GM19351 (cell line): Measurements from ENCODE around the gene MAML1.
"Not testable (repeated sequence)": the region's sequence is repeated elsewhere in the genome, so short reads cannot be mapped to it uniquely, and the experiment has no call there.

Source experiments
- ATAC-seq: cut with Tn5 transposase; IDR thresholded peaks from one replicate; pipeline ENCODE4 v1.9.1; 2021; ENCODE audit warnings: mild to moderate bottlenecking, moderate library complexity; ENCODE audit not compliant: unreplicated experiment

The MAML1 gene, protein sequence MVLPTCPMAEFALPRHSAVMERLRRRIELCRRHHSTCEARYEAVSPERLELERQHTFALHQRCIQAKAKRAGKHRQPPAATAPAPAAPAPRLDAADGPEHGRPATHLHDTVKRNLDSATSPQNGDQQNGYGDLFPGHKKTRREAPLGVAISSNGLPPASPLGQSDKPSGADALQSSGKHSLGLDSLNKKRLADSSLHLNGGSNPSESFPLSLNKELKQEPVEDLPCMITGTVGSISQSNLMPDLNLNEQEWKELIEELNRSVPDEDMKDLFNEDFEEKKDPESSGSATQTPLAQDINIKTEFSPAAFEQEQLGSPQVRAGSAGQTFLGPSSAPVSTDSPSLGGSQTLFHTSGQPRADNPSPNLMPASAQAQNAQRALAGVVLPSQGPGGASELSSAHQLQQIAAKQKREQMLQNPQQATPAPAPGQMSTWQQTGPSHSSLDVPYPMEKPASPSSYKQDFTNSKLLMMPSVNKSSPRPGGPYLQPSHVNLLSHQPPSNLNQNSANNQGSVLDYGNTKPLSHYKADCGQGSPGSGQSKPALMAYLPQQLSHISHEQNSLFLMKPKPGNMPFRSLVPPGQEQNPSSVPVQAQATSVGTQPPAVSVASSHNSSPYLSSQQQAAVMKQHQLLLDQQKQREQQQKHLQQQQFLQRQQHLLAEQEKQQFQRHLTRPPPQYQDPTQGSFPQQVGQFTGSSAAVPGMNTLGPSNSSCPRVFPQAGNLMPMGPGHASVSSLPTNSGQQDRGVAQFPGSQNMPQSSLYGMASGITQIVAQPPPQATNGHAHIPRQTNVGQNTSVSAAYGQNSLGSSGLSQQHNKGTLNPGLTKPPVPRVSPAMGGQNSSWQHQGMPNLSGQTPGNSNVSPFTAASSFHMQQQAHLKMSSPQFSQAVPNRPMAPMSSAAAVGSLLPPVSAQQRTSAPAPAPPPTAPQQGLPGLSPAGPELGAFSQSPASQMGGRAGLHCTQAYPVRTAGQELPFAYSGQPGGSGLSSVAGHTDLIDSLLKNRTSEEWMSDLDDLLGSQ

DNA sequence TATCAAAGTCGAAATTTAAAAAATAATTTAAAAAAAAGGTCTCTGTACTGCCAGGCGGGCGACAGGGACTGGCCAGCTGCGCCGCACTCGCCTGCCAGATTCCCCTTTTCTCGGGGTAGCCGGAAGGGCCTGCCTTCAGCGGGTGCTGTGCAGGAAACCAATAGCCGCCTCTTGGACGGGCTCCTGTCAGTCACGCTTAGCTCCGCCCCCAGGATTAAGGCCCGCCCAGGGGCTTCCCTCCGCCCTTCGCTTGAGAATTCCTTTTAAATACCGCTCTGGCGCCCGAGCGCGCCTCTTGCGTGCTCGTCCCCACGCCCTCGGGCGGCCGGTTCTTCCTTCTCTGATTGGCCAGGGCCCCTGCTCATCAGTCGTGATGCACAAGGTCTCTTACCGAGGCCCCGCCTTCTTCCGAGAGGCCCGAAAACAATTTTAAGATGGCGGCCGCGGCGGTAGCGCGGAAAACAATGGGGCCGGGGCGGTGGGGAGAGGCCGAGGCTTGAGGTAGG lies at the start of gene MAML1:
Gene MAML1 (plus strand): TSS at position 411 of the 506 bp plus-strand sequence. CDS start 291 bp downstream, outside the sequence.
- peak; percentile 94 for ATAC-seq

DNA sequence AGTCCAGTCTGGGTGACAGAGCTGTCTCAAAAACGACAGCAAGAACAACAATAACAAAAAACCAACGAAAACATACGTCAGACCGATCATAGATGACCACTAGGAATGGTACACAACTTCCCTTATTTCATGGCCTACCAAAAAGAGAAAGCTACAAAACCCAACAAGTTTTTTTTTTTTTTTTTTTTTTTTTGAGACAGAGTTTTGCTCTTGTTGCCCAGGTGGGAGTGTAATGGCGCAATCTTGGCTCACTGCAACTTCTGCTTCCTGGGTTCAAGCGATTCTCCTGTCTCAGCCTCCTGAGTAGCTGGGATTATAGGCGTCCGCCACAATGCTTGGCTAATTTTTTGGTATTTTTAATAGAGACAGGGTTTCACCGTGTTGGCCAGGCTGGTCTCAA lies 43.4 kb upstream of the MAML1 start:
- ATAC-seq, result not testable (repeated sequence)

DNA sequence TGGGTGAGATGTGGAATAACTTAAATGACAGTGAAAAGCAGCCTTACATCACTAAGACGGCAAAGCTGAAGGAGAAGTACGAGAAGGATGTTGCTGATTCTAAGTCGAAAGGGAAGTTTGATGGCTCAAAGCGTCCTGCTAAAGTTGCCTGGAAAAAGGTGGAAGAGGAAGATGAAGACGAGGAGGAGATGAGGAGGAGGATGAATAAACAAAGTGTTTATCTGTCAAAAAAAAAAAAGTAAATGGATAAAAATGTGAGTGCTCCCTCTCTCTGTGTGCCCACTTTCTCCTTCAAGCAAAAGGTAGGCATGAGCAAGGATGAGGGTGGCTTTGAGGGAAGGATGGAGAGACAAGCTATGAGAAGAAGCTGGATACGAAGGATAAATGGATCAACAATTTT lies 38.1 kb upstream of the MAML1 start:
- ATAC-seq, result no peak

DNA sequence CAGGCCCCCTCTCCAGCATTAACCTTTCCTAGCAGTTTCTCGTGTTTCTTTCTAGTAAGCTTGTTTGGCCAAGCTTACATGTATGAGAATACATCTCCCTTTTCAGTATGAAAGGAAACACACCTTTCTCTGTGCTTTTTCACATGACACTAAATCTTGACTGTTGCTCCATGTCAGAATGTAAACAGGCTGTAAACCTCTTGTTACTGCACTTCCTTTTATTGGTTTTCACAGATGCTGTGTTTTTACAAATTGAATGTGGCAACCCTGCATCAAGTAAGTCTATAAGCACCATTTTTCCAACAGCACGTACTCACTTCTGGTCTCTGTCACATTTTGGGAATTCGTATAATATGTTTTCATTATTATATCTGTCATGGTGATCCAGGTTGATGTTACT lies 36.0 kb upstream of the MAML1 start:
- no peak for ATAC-seq

DNA sequence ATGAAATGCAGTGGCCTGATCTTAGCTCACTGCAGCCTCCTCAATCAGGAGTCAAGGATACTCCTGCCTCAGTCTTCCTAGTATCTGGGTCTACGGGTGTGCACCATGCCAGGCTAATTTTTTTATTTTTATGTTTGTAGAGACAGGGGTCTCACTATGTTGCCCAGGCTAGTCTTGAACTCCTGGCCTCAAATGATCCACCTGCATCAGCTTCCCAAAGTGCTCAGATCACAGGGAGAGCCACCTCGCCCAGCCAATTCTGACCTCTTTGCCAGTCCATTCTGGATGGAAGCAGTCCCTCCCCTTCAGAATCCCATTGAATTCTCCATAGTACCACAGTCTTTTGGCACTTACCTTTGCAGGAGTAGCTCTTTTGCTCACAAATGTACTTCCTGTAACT lies 35.5 kb upstream of the MAML1 start:
- no peak for ATAC-seq

DNA sequence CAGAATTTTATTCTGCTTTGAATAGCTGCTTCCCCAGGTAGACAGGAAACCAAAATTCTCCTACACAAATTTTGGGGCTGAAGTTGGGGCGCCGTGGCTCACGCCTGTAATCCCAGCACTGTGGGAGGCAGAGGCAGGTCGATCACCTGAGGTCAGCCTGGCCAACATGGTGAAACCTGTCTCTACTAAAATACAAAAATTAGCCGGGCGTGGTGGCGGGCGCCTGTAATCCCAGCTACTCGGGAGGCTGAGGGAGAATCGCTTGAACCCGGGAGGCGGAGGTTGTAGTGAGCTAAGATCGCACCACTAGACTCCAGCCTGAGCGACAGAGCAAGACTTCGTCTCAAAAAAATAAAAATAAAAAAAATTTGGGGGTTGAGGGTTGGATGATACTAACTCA lies 35.1 kb upstream of the MAML1 start:
- ATAC-seq, result not testable (repeated sequence)

DNA sequence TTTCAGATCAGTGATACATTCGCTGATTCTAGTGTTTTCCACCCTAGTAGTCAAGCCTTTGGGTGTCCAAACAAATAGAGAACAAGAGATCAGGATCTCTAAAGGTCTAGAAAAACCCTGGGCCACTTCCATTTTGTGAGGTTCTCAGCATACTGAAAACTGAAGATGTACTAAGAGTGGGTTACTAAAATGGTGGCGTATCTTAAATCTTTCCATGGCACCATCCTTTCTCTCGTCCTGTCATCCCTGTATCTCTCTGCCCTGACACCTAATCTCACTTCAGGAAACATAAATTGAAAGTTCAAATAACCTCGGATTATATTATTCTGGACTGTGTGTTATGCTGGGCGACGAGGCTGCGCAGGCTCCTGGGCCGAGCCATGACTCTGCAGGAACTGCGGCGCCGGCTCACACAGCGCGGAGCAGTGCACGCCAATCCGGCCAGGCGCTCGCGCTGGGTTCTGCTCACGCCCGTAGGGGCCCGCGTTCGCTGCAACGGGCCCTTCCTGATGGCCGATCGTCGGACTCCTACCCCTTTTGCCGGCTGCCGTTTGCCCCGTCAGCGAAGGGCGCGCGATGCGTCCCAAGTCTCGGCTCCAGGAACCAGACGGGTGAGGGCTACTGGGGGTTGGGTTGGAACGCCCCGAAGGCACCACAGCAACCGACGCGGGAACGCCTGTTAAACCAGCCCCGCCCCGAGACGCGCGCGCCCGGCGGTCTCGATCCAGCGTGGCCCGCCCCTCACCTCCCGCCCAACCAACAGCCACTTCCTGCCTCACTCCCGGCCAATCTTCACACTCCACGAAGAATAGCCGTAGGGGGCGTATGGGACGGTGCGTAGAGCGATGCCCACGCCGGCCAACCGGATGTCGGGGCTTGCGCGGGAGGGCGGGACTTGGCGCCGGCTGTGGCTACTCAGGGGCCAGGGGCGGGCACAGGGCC lies 34.4 kb upstream of the MAML1 start:
- peak; percentile 82 for ATAC-seq

DNA sequence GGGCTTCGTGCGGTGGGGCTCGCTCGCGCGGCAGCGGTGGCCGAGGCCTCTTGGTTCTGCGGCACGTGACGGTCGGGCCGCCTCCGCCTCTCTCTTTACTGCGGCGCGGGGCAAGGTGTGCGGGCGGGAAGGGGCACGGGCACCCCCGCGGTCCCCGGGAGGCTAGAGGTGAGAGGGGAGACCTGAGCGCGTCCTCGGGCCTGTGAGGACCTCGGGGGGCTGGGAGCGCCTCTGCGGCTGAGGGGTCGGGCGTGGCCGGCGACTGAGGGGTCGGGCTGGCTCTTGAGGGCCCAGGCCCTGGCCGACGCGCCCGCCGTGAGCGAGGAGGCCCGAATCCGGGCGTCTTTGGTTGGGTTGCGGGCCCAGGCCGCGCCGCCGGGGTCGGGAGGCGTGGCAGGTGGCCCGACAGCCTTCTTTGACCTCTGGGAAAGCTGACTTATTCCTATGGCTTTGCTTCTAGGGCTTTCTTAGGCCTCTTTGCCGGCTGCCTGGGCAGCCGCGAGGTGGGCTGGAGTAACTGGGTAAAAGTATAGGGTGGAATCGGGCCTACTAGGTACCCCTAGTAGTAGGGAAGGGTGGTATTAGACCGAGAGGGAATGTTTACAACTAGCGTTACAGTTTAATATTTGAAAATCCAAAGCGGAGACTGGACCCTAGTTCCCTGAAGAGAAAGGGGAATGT lies 33.5 kb upstream of the MAML1 start, which contains the start of gene CANX:
Gene CANX (plus strand): TSS at position 33 of the 681 bp plus-strand sequence. CDS start 6,715 bp downstream, outside the sequence.
- ATAC-seq, result no peak

DNA sequence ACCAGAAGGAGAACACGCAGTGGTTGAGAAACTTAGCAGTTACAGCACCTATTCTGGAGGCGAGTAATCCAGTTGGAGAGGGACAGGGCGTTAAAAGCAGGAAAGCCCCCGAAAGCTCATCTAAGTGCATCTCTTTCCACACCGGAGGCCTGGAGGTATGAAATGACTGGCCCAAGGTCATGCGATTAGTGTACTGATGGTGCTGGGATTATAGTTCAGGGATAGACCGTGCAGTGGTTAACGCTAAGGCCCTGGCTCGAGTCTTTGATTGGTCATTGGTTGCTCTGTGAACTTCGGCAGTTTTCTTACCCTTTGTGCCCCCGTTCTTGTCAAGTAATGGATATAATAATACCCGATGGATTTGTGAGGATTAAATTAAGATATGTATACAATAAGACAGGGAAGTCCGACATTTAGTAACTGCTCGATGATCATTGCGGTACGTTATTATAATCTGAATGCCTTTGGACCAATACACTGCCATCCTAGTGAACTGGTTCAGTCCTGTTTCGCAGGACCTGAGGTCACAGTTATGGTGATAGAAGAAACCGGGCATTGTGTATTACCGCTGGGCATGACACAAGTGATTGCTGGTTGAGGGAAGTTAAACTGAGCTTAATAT lies 32.9 kb upstream of the MAML1 start:
- no peak for ATAC-seq

DNA sequence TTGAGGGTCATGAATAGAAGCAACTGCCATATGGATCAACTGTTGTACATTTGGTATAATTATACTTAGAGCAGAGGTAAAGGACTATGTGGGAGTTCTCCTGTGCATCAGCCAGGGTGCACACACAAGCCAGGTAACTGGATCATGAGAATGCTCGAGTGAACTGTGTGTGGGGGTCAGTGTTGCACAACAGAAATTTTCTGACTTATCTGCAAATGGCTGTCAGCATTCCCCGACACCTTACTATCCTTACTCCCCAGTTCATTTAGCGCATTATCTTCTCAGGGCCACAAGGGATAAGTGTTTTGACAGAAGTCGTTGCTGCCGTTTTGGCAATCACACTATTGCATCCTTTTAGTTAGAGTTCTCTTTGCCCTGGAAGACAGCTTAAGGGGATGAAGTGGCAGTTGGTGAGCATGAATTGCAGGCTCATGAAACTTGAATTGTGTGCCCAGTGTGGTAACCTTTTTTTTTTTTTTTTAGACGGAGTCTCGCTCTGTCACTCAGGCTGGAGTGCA lies 32.2 kb upstream of the MAML1 start:
- ATAC-seq, result no peak

DNA sequence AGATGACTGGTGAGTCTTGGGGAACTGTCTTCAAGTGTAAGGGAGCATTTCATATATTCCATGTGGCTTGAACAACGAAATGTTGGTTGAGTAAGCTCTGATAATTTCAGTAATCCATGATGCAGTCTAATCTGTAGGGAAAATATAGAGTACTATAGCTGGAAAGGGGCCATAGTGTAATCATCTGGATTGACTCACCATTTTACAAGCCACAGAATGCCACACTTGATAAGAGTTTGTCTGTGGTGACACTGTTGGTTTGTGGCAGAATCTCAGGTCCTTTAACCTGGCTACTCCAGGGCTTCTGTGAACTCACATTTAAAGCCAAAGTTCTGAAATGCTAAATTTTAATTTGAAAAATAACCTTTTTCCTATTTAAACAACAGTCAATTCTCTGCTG lies 16.3 kb upstream of the MAML1 start:
- ATAC-seq, result no peak

DNA sequence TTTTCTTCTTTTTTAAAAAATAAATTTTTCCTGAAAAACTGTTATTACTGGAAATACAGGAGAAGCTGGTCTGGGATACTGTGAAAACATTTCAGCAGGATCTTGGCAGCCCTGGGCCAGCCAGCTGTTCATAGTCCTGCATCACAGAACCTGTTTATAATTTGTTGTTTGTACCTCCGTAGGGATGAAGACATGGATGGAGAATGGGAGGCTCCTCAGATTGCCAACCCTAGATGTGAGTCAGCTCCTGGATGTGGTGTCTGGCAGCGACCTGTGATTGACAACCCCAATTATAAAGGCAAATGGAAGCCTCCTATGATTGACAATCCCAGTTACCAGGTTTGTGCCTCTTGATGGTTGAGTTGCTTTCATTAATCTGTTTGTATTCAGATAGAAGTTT lies 12.4 kb upstream of the MAML1 start:
- no peak for ATAC-seq

DNA sequence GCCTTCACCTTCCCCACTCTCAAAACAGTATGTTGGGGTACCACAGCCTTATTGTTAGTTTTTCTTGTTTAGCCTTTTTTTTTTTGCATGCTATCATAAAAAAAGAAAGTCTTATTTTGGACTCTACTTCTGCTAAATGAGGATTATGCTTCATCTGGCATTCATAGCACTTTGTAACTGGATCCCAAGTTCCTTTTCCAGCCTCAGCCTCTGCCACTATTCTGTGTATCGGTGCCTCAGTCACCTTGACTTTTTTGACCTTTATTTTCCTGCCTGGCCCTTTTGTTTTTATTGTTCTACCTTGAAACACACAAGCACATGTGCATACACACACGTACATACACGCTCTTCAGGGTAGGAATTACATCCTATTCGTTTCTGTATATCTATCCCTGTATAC lies 8.5 kb upstream of the MAML1 start:
- ATAC-seq, result no peak

DNA sequence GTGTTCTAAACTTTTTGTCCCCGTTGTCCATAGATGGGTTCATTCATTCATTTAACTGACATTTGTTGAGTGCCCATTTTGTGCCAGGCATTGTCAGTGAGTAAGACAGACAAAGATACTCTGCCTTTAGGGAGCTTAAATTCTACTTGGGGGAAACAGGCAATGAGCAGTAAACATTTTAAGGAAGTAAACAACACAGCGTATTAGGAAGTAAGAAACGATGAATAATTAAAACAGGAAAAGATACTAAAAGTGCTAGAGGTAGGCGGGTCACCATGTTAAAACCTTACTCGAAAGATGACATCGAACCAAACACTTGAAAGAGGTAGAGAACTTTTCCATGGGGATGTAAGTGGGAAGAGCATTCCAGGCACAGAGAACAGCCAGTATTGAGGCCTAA lies 5.5 kb upstream of the MAML1 start:
- no peak for ATAC-seq

DNA sequence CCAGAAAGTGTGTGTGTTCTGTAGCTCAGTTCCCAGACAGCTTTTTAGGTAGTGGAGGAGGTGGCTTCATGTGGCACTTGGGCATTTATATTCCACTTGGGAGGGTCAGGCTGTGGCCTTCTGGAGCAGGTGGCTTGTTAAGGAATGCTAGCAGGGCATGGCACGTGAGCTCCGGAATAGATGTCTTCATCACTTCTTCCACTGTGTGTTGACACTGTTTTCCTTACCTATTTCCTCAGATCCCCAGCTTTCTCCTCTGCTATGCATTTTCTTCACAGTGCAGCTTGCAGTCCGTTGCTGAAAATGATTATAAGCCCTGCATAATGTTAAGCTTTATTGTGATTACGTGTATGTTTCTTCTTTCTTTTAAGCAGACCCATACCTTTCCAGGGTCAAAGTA lies 3.3 kb upstream of the MAML1 start:
- no peak for ATAC-seq

DNA sequence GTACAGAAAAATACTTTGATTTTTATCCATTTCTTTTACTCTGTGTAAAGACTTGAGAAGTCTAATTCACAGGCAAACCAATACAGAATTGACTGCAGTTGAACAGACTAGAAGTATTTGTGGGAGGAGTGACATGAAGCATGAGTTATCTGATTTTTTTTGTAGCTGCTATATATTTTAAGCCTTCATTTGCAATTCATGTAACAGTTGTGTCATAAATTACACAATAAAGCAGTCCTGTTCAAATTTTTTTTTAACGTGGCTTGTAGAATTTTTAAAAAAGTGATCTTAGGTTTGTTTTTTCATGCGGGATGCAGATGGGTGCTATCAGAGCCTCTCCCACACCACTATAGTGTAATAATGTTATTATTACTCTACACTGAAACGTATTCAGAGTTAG lies 2.9 kb upstream of the MAML1 start:
- no peak for ATAC-seq

DNA sequence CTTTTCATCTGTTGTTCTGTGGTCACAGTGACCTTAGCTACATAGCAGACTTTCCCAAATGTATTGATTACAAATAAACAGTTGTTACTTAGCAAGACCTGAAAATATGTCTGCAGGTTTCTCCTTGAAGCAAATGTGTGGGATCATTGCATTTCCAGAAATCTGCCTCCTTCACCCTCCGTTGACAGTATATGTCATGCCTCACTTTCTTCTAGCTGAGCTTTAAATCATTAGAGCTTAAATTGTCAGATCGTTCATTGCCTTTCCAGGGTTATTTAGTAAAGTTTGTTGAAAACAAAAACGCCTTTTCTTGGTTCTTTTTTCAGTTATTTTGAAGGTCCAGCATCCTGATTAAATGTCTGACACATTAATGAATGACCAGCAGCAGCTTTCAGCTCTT lies 2.3 kb upstream of the MAML1 start:
- no peak for ATAC-seq

DNA sequence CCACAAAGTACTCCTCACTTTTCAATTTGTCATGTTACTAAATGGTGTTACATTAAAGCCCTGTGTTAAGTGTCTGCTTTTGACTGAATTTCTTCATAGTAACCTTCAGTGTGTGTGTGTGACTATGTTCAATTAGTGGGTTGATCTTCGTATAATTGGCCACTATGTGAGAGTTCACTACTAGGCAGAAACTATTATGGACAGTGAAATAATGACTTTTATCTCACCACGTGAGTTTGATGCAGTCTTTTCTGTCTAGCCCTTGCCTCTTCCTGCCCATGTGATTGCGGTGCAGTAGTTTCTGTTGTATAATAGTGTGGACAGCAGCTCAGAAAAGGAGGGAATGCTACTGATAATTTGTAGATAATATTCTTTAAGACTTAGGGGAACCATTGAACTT lies 1.8 kb upstream of the MAML1 start:
- no peak for ATAC-seq

DNA sequence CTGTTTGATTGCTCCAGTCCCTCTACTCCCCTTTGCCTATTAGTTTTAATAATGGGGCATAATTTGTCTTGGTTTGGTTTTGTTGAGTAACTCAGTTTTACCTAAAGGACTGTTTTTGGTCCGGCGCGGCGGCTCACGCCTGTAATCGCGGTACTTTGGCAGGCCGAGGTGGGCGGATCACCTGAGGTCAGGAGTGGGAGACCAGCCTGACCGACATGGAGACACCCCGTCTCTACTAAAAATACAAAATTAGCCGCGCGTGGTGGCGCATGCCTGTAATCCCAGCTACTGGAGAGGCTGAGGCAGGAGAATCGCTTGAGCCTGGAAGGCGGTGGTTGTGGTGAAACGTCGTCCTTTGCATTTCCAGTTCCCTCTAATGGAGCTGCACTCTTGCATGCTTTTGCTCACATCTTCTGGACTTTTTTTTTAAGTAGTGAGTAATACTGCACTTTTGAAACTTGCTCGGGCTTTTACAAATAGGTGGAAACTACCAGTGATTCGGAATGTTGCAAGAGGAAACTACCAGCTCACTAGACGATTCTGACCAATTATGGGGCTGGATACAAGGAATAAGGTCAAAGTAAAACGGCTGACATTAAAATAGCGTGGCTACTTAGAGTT lies 721 bp upstream of the MAML1 start:
- peak; percentile 15 for ATAC-seq
